HG02763 (cell line): Measurements from ENCODE around the gene SEC14L2.
"Not testable (repeated sequence)": the region's sequence is repeated elsewhere in the genome, so short reads cannot be mapped to it uniquely, and the experiment has no call there.

Experiments used
- ATAC-seq: cut with Tn5 transposase; IDR thresholded peaks from one replicate; pipeline ENCODE4 v1.9.1; 2021; ENCODE audit warnings: mild to moderate bottlenecking, moderate library complexity; ENCODE audit not compliant: unreplicated experiment

SEC14L2 gene

GRCh38 chr22:30452861-30453260 lies 56.0 kb downstream of the SEC14L2 start:
- ATAC-seq: no peak

GRCh38 chr22:30453731-30454510 lies 57.1 kb downstream of the SEC14L2 start:
- no peak for ATAC-seq

GRCh38 chr22:30455075-30455840 lies 58.4 kb downstream of the SEC14L2 start:
- no peak for ATAC-seq

- ATAC-seq: no peak
These were observed 61.2 kb downstream of the SEC14L2 start for GRCh38 chr22:30457981-30458380.

- no peak for ATAC-seq
These were observed 62.6 kb downstream of the SEC14L2 start for GRCh38 chr22:30459181-30460052.

- ATAC-seq: no peak
These were observed 63.3 kb downstream of the SEC14L2 start for GRCh38 chr22:30460147-30460546.

- ATAC-seq: not testable (repeated sequence)
These were observed 63.7 kb downstream of the SEC14L2 start for GRCh38 chr22:30460555-30460954.

GRCh38 chr22:30469165-30469564 lies 72.3 kb downstream of the SEC14L2 start:
- no peak for ATAC-seq

- ATAC-seq: no peak
These were observed 73.8 kb downstream of the SEC14L2 start for GRCh38 chr22:30470655-30471054.

- no peak for ATAC-seq
These were observed 74.9 kb downstream of the SEC14L2 start, which contains the start of gene SEC14L3 for GRCh38 chr22:30471616-30472318. Gene SEC14L3 (minus strand): TSS chr22:30472017. CDS start chr22:30471958, 59 bp downstream.

GRCh38 chr22:30472994-30473720 lies 76.3 kb downstream of the SEC14L2 start:
- no peak for ATAC-seq

GRCh38 chr22:30474121-30474520 lies 77.3 kb downstream of the SEC14L2 start:
- no peak for ATAC-seq
